K562 (cell line): ENCODE results near the gene SMIM30. TPM values are rescaled to one million over a fixed set of nuclear protein-coding genes. Genes with fewer than 3 reads are reported as not detected.

Experiments used
- ATF6 ChIP-seq: sonication (generic); formaldehyde crosslinking; IDR thresholded peaks from 2 replicates; pipeline ENCODE4 v1.4.0; 2020; ENCODE audit warnings: mild to moderate bottlenecking, missing genetic modification reagents
- BACH1 ChIP-seq: fragments of 200-800 bp; sonication (Bioruptor generic); IDR thresholded peaks from 2 replicates; pipeline ENCODE4 v1.6.1; 2016; ENCODE audit warnings: missing genetic modification characterization, missing compliant biosample characterization
- BRCA1 ChIP-seq, 2 experiments: fragments of 450-650 bp in 1 of 2; sonication (generic) in 1 of 2; formaldehyde crosslinking in 1 of 2; IDR thresholded peaks; 2 replicates each; pipeline versions ENCODE4 v1.5.0 to v1.6.1; 2017 to 2020; ENCODE audit warnings: mild to moderate bottlenecking in 1 of 2, missing genetic modification reagents in 1 of 2
- DACH1 ChIP-seq: fragments of 450-650 bp; IDR thresholded peaks from 2 replicates; pipeline ENCODE4 v1.6.1; 2018; ENCODE audit not compliant: partially characterized antibody
- DEAF1 ChIP-seq: fragments of 450-650 bp; formaldehyde crosslinking; IDR thresholded peaks from 2 replicates; pipeline ENCODE4 v1.4.0; 2020; ENCODE audit warnings: mild to moderate bottlenecking, moderate library complexity
- DMBX1 ChIP-seq: fragments of 250-450 bp; sonication (Bioruptor Pico); IDR thresholded peaks from 2 replicates; pipeline ENCODE4 v1.8.0; 2022; ENCODE audit warnings: inconsistent platforms, mild to moderate bottlenecking, moderate library complexity, borderline replicate concordance
- GABPA ChIP-seq: fragments of 200-800 bp; sonication (Bioruptor generic); conservative IDR thresholded peaks from 2 replicates; pipeline ENCODE4 v1.6.1; 2016; ENCODE audit warnings: low read depth, missing genetic modification characterization, missing compliant biosample characterization
- GTF2E2 ChIP-seq: fragments of 200-800 bp; sonication (Bioruptor generic); IDR thresholded peaks from 2 replicates; pipeline ENCODE4 v1.6.1; 2016; ENCODE audit warnings: missing genetic modification characterization, missing compliant biosample characterization
- HNRNPH1 ChIP-seq: fragments of 200-400 bp; formaldehyde crosslinking; optimal IDR thresholded peaks from 2 replicates; pipeline ENCODE3; 2017; ENCODE audit warnings: low read depth, mild to moderate bottlenecking, low read length, moderate library complexity
- KAT2B ChIP-seq: IDR thresholded peaks from one replicate; pipeline ENCODE4 v1.6.1; 2012; ENCODE audit warnings: low read depth, mild to moderate bottlenecking, control low read depth, inconsistent platforms, low read length, moderate library complexity
- KDM2B ChIP-seq: fragments of 250-450 bp; sonication (Bioruptor Pico); IDR thresholded peaks from 2 replicates; pipeline ENCODE4 v1.8.0; 2021; ENCODE audit warnings: mild to moderate bottlenecking, moderate library complexity
- NBN ChIP-seq: fragments of 450-650 bp; IDR thresholded peaks from 2 replicates; pipeline ENCODE4 v1.6.1; 2016; ENCODE audit warnings: low read depth, mild to moderate bottlenecking
- POLR2B ChIP-seq: fragments of 450-650 bp; IDR thresholded peaks from 2 replicates; pipeline ENCODE4 v1.6.1; 2018; ENCODE audit warnings: low read depth; ENCODE audit not compliant: partially characterized antibody
- RBM39 ChIP-seq: fragments of 200-400 bp; formaldehyde crosslinking; optimal IDR thresholded peaks from 2 replicates; pipeline ENCODE3; 2018; ENCODE audit warnings: low read depth, low read length
- RUNX1 ChIP-seq: sonication (generic); IDR thresholded peaks from 2 replicates; pipeline ENCODE4 v1.6.1; 2016; ENCODE audit warnings: antibody characterized with exemption, low read depth
- TCF3 ChIP-seq: sonication (generic); formaldehyde crosslinking; IDR thresholded peaks from 2 replicates; pipeline ENCODE4 v1.4.0; 2020; ENCODE audit warnings: mild to moderate bottlenecking, missing genetic modification reagents
- TGIF2 ChIP-seq: sonication (generic); formaldehyde crosslinking; IDR thresholded peaks from 2 replicates; pipeline ENCODE4 v1.8.1; 2022; ENCODE audit warnings: mild to moderate bottlenecking, missing genetic modification reagents, moderate library complexity
- TOE1 ChIP-seq, 2 experiments: fragments of 450-650 bp in 1 of 2; sonication (generic) in 1 of 2; formaldehyde crosslinking in 1 of 2; IDR thresholded peaks; 2 replicates each; pipeline versions ENCODE4 v1.7.1 to v1.8.0; 2016 to 2022; ENCODE audit warnings: borderline replicate concordance in 2 of 2, mild to moderate bottlenecking in 2 of 2, antibody characterized with exemption in 1 of 2, inconsistent platforms in 1 of 2, low read depth in 1 of 2, missing genetic modification reagents in 1 of 2, moderate library complexity in 1 of 2
- XRCC3 ChIP-seq: fragments of 450-650 bp; IDR thresholded peaks from 2 replicates; pipeline ENCODE4 v1.6.1; 2017; ENCODE audit warnings: mild to moderate bottlenecking, moderate library complexity
- ZBTB17 ChIP-seq: fragments of 450-650 bp; formaldehyde crosslinking; IDR thresholded peaks from 2 replicates; pipeline ENCODE4 v1.4.0; 2020; ENCODE audit warnings: mild to moderate bottlenecking
- ZBTB9 ChIP-seq: fragments of 450-650 bp; formaldehyde crosslinking; IDR thresholded peaks from 2 replicates; pipeline ENCODE4 v1.4.0; 2020; ENCODE audit warnings: mild to moderate bottlenecking, moderate library complexity
- ZNF133 ChIP-seq: fragments of 250-450 bp; sonication (Bioruptor Pico); IDR thresholded peaks from 2 replicates; pipeline ENCODE4 v1.4.0; 2020; ENCODE audit warnings: mild to moderate bottlenecking
- ZNF146 ChIP-seq: IDR thresholded peaks from one replicate; pipeline ENCODE4 v1.6.1; 2018; ENCODE audit warnings: missing compliant biosample characterization; ENCODE audit not compliant: unreplicated experiment
- ZNF57 ChIP-seq: fragments of 450-650 bp; formaldehyde crosslinking; IDR thresholded peaks from 2 replicates; pipeline ENCODE4 v1.4.0; 2020; ENCODE audit warnings: mild to moderate bottlenecking, moderate library complexity
- ZNF695 ChIP-seq: fragments of 450-650 bp; formaldehyde crosslinking; IDR thresholded peaks from 2 replicates; pipeline ENCODE4 v1.4.0; 2020; ENCODE audit warnings: mild to moderate bottlenecking, moderate library complexity
- polyA plus RNA-seq, 8 experiments: library from polyadenylated mRNA; depleted of rRNA in 4 of 8; stranded (reverse) in 5 of 8; unstranded in 3 of 8; fragments of >200 nt; fragmentation: Nextera tagmentation in 2 of 8; fragmentation: Illumina TruSeq in 1 of 8; extraction: Ambion mirVana in 2 of 8; extraction: Trizol in 1 of 8; gene quantifications; 2 replicates each; pipeline versions ENCODE4 v1.2.1 to v1.2.3, GENCODE V29; 2011 to 2014; ENCODE audit warnings: inconsistent platforms in 1 of 8, missing spikeins in 1 of 8
- total RNA-seq, 7 experiments: library from RNA; depleted of rRNA in 6 of 7; stranded (reverse); fragments of >200 nt in 6 of 7; fragmentation: Illumina TruSeq in 2 of 7; extraction: Trizol in 2 of 7; gene quantifications; 2 replicates each; pipeline versions ENCODE4 v1.2.1 to v1.2.3, GENCODE V29; 2011 to 2021; ENCODE audit warnings: low replicate concordance in 1 of 7

SMIM30 gene
- total and polyA plus RNA-seq, 9 of the 15 experiments (the other 6 are each of a cell fraction or from before 2014, with no cell fraction given): 161 to 891 (median 316) TPM

- TF ChIP-seq GABPA (no peak), DEAF1 (CRISPR knock-in tag) (0 out of 2 replicates have a peak, but pooled peaks have one; percentile 14), TCF3 (CRISPR knock-in tag) (no peak), DACH1 (no peak), XRCC3 (no peak), RUNX1 (no peak), DMBX1 (CRISPR knock-in tag) (0 out of 2 replicates have a peak, but pooled peaks have one; percentile 21), BACH1 (no peak), POLR2B (no peak), ZNF57 (CRISPR knock-in tag) (no peak), ZNF146 (CRISPR knock-in tag) (no peak), ZNF133 (CRISPR knock-in tag) (0 out of 2 replicates have a peak, but pooled peaks have one; percentile 45), GTF2E2 (tag) (no peak), ZBTB17 (CRISPR knock-in tag) (peak; percentile 58; the same call in 1 of the 2 replicates), RBM39 (no peak), BRCA1 (IDR thresholded peaks at IDR 0.05) (no peak), BRCA1 (CRISPR knock-in tag; IDR thresholded peaks at IDR 0.05) (no peak), NBN (no peak), TGIF2 (CRISPR knock-in tag) (no peak), TOE1 (IDR thresholded peaks at IDR 0.05; ENCODE audit: borderline replicate concordance) (no peak), TOE1 (CRISPR knock-in tag; IDR thresholded peaks at IDR 0.05; ENCODE audit: borderline replicate concordance, low read depth) (no peak), ZNF695 (CRISPR knock-in tag) (peak; percentile 68; the same call in 1 of the 2 replicates), KAT2B (no peak), ZBTB9 (CRISPR knock-in tag) (0 out of 2 replicates have a peak, but pooled peaks have one; percentile 60), ATF6 (CRISPR knock-in tag) (no peak), KDM2B (CRISPR knock-in tag) (no peak), HNRNPH1 (no peak)
Measured at GRCh38 chr7:113140956-113141355, 22.6 kb upstream of the SMIM30 start (continued).
